Endothelial cell of umbilical vein (primary cell): ENCODE data around the gene EYS. TPM values are rescaled to one million over a fixed set of nuclear protein-coding genes. Genes with fewer than 3 reads are reported as not detected.

Experiments used
- BruUV-seq: library from RNA; stranded (reverse); fragments of 400-500 nt; replicated peaks from 2 replicates; lab custom pipeline; 2021; lab: Mats Ljungman, UMichigan
- CTCF ChIA-PET: fragments of 300-600, 350-600 bp; sonication (Branson Sonifier 250); formaldehyde crosslinking; loops from one replicate; lab custom pipeline; 2021; ENCODE audit warnings: antibody characterized with exemption, inconsistent platforms; lab: Charles Lee
- POLR2A ChIA-PET: fragments of 300-600, 350-600 bp; sonication (Branson Sonifier 250); formaldehyde crosslinking; loops from one replicate; lab custom pipeline; 2021; ENCODE audit warnings: antibody characterized with exemption, inconsistent platforms; lab: Charles Lee
- DNase-seq: peaks from one replicate; pipeline ENCODE4 v3.0.0-alpha.2; 2011; ENCODE audit warnings: low read depth, low spot score
- FAIRE-seq: peaks from 2 replicates; lab custom pipeline; 2011; peaks lifted over from hg19 to GRCh38; lab: Jason Lieb, UNC
- H2AFZ ChIP-seq: 2 replicates; pipeline ENCODE4 v1.6.0; 2012; ENCODE audit warnings: low read depth, low read length, control low read depth, inconsistent platforms
- H3K27ac ChIP-seq: 2 replicates; pipeline ENCODE4 v1.5.1; 2011; ENCODE audit warnings: low read depth, mild to moderate bottlenecking, control low read depth, low read length, moderate library complexity; ENCODE audit not compliant: insufficient read depth
- H3K27me3 ChIP-seq, 2 experiments: 2 replicates each; pipeline versions ENCODE4 v1.6.0 to v1.6.1; 2011; ENCODE audit warnings: low read length in 2 of 2, mixed read lengths in 1 of 2; ENCODE audit not compliant: control insufficient read depth in 2 of 2, insufficient read depth in 2 of 2
- H3K36me3 ChIP-seq, 2 experiments: 2 replicates in 1 of 2; 3 replicates in 1 of 2; pipeline ENCODE4 v1.5.1; 2011; ENCODE audit warnings: low read length in 2 of 2, mild to moderate bottlenecking in 1 of 2, moderate library complexity in 1 of 2; ENCODE audit not compliant: control insufficient read depth in 2 of 2, insufficient read depth in 2 of 2; ENCODE audit errors: extremely low read depth in 1 of 2
- H3K4me1 ChIP-seq: 3 replicates; pipeline ENCODE4 v1.5.1; 2011; ENCODE audit warnings: mild to moderate bottlenecking, low read length; ENCODE audit not compliant: control insufficient read depth, insufficient read depth; ENCODE audit errors: extremely low read depth
- H3K4me2 ChIP-seq: 2 replicates; pipeline ENCODE4 v1.6.1; 2011; ENCODE audit warnings: low read length, control low read depth, mixed read lengths; ENCODE audit not compliant: insufficient read depth
- H3K4me3 ChIP-seq, 3 experiments: fragments of 200-600 bp in 1 of 3; sonication (generic), shearing (Covaris generic) in 1 of 3; replicated peaks in 1 of 3; 2 replicates each; pipeline ENCODE4 v1.5.1; 2011 to 2016; ENCODE audit warnings: control low read depth in 3 of 3, low read length in 3 of 3, mild to moderate bottlenecking in 2 of 3, inconsistent platforms in 1 of 3, low read depth in 1 of 3, moderate library complexity in 1 of 3; ENCODE audit not compliant: insufficient read depth in 1 of 3
- H3K79me2 ChIP-seq: 2 replicates; pipeline ENCODE4 v1.6.0; 2012; ENCODE audit warnings: low read length, inconsistent platforms; ENCODE audit not compliant: control insufficient read depth, insufficient read depth
- H3K9ac ChIP-seq: replicated peaks from 2 replicates; pipeline ENCODE3; 2011; ENCODE audit warnings: low read length, control low read depth; ENCODE audit not compliant: insufficient read depth; ENCODE audit errors: extremely low read depth
- H3K9me1 ChIP-seq: replicated peaks from 3 replicates; pipeline ENCODE4 v1.6.0; 2011; ENCODE audit warnings: mild to moderate bottlenecking, low read length; ENCODE audit not compliant: control insufficient read depth, insufficient read depth; ENCODE audit errors: extremely low read depth
- H3K9me3 ChIP-seq: replicated peaks from 2 replicates; pipeline ENCODE4 v1.5.1; 2012; ENCODE audit warnings: low read length, inconsistent platforms; ENCODE audit not compliant: control insufficient read depth, insufficient read depth
- H4K20me1 ChIP-seq: replicated peaks from 2 replicates; pipeline ENCODE3; 2011; ENCODE audit warnings: mild to moderate bottlenecking, low read length; ENCODE audit not compliant: control insufficient read depth, insufficient read depth; ENCODE audit errors: extremely low read depth
- CTCF ChIP-seq, 2 donors: IDR thresholded peaks; 1 replicate in 1 of 2; 2 replicates in 1 of 2; pipeline ENCODE4 v1.5.1; 2011; ENCODE audit warnings: low read length in 2 of 2, mild to moderate bottlenecking in 2 of 2, moderate library complexity in 2 of 2, control low read depth in 1 of 2, inconsistent platforms in 1 of 2, low read depth in 1 of 2; ENCODE audit not compliant: insufficient read depth in 1 of 2; ENCODE audit errors: extremely low read depth in 1 of 2
- EZH2 ChIP-seq: IDR thresholded peaks from 2 replicates; pipeline ENCODE4 v1.6.1; 2012; ENCODE audit warnings: borderline replicate concordance, low read depth, mild to moderate bottlenecking, moderate library complexity, low read length, inconsistent platforms; ENCODE audit not compliant: severe bottlenecking
- FOS ChIP-seq: IDR thresholded peaks from 2 replicates; pipeline ENCODE4 v1.6.1; 2011; ENCODE audit warnings: mild to moderate bottlenecking, low read length, moderate library complexity, borderline replicate concordance; ENCODE audit not compliant: insufficient read depth
- GATA2 ChIP-seq: IDR thresholded peaks from 2 replicates; pipeline ENCODE4 v1.7.0; 2011; ENCODE audit warnings: low read depth, mild to moderate bottlenecking, moderate library complexity, mixed read lengths, low read length; ENCODE audit not compliant: insufficient read length, insufficient read depth
- JUN ChIP-seq: IDR thresholded peaks from 2 replicates; pipeline ENCODE4 v1.6.1; 2011; ENCODE audit warnings: borderline replicate concordance, low read depth; ENCODE audit not compliant: insufficient read length, insufficient read depth
- MAX ChIP-seq: IDR thresholded peaks from 2 replicates; pipeline ENCODE4 v1.6.1; 2011; ENCODE audit not compliant: insufficient read depth, insufficient read length
- MYC ChIP-seq: IDR thresholded peaks from one replicate; pipeline ENCODE4 v1.6.1; 2011; ENCODE audit warnings: mild to moderate bottlenecking, low read depth, low read length
- POLR2A ChIP-seq: IDR thresholded peaks from 2 replicates; pipeline ENCODE4 v1.6.1; 2012; ENCODE audit warnings: low read depth, mild to moderate bottlenecking, control low read depth, low read length
- POLR2AphosphoS5 ChIP-seq: IDR thresholded peaks from 2 replicates; pipeline ENCODE4 v1.6.1; 2012; ENCODE audit warnings: low read depth, mild to moderate bottlenecking, control low read depth, low read length, moderate library complexity; ENCODE audit not compliant: insufficient read depth
- dilution Hi-C: fragments of 300-500 bp; cut with MboI; formaldehyde crosslinking; loops from one replicate; pipeline ENCODE4 v1.15.0; 2019; ENCODE audit warnings: low sequenced_read_pairs; ENCODE audit not compliant: extremely low pct_ligation_motif_present
- intact Hi-C: fragments of 100-400 bp; cut with micrococcal nuclease; formaldehyde crosslinking; loops from one replicate; pipeline ENCODE4 v1.10.0; 2022
- polyA plus RNA-seq, 4 experiments: library from polyadenylated mRNA; depleted of rRNA in 3 of 4; stranded (reverse) in 3 of 4; unstranded in 1 of 4; fragments of >200 nt; gene quantifications; 2 replicates each; pipeline versions ENCODE4 v1.2.1 to v1.2.3, GENCODE V29; 2011 to 2012; ENCODE audit warnings: missing spikeins in 1 of 4
- total RNA-seq: library from RNA; stranded (reverse); gene quantifications from 2 replicates; pipeline ENCODE4 v1.2.3, GENCODE V29; 2021

The EYS gene
- total and polyA plus RNA-seq, 2 donors (not counting 3 experiments of a cell fraction or from before 2014, with no cell fraction given) = 0.01 to 0.27 TPM

- Histone ChIP-seq H3K27me3 (no peaks in the 10 kb centered on the region), H3K27ac (no peak overlapping the region), H3K9ac (no peak overlapping the region), H3K79me2 (no peaks in the 10 kb centered on the region), H3K4me2 (no peak overlapping the region), H3K4me3 (no peak overlapping the region), H3K9me1 (no peaks in the 10 kb centered on the region), H2AFZ (no peak overlapping the region), H3K4me1 (no peaks in the 10 kb centered on the region), H3K9me3 (no peaks in the 10 kb centered on the region), H4K20me1 (no peaks in the 10 kb centered on the region), H3K36me3 (no peaks in the 10 kb centered on the region)
- no TSS peak for BruUV-seq
- ChIA-PET CTCF (no interaction called here), POLR2A (no interaction called here)
- dilution Hi-C loops (no loop called here), intact Hi-C loops (no loop called here)
- FAIRE-seq = no peak
- DNase-seq = no peak
- TF ChIP-seq EZH2 (no peak), MAX (no peak), FOS (no peak)
Measured at GRCh38 chr6:65708162-65708561, 1.1 kb upstream of the EYS start.

- no TSS peak for BruUV-seq
- Histone ChIP-seq H3K36me3 (no peaks in the 10 kb centered on the region), H3K9ac (no peak overlapping the region), H3K9me1 (no peaks in the 10 kb centered on the region), H3K4me3 (no peak overlapping the region), H3K4me2 (no peak overlapping the region), H3K9me3 (no peaks in the 10 kb centered on the region), H4K20me1 (no peaks in the 10 kb centered on the region), H3K79me2 (no peaks in the 10 kb centered on the region), H3K4me1 (no peaks in the 10 kb centered on the region), H3K27ac (no peak overlapping the region), H3K27me3 (no peaks in the 10 kb centered on the region), H2AFZ (no peak overlapping the region)
- POLR2A ChIA-PET = no interaction called here
- intact Hi-C loops (no loop called here), dilution Hi-C loops (no loop called here)
- DNase-seq = no peak
- no peak for FAIRE-seq
- TF ChIP-seq GATA2 (no peak), MYC (no peak), POLR2A (no peak), POLR2AphosphoS5 (no peak), EZH2 (no peak), MAX (no peak), FOS (no peak), CTCF (IDR thresholded peaks at IDR 0.05; ENCODE audit: extremely low read depth in 1 of 2, insufficient read depth in 1 of 2, low read depth in 1 of 2, low read length in 2 of 2) (no peak), JUN (no peak)
- CTCF ChIA-PET = no interaction called here
Measured at GRCh38 chr6:65706436-65706835, 590 bp downstream of the EYS start.
